HL-60 (cell line): ENCODE results near the gene POMZP3.
"Not testable (repeated sequence)": the region's sequence is repeated elsewhere in the genome, so short reads cannot be mapped to it uniquely, and the experiment has no call there.

Experiments used
- DNase-seq, 2 experiments: peaks; one replicate each; pipeline ENCODE4 v3.0.0-alpha.2; 2010 to 2020; ENCODE audit warnings: low read depth in 1 of 2, low spot score in 1 of 2
- H3K27ac ChIP-seq: fragments of 250-450 bp; sonication (Bioruptor Pico); replicated peaks from 2 replicates; pipeline ENCODE4 v1.5.1; 2020; ENCODE audit warnings: mild to moderate bottlenecking, moderate library complexity
- H3K27me3 ChIP-seq: fragments of 250-450 bp; sonication (Bioruptor Pico); 2 replicates; pipeline ENCODE4 v1.5.1; 2021; ENCODE audit warnings: mild to moderate bottlenecking, moderate library complexity; ENCODE audit not compliant: insufficient read depth, poor library complexity, severe bottlenecking
- H3K4me3 ChIP-seq: replicated peaks from 2 replicates; pipeline ENCODE4 v1.5.1; 2011; ENCODE audit warnings: mild to moderate bottlenecking, control low read depth, low read length; ENCODE audit not compliant: insufficient read depth
- SPI1 ChIP-seq: IDR thresholded peaks from 2 replicates; pipeline ENCODE4 v1.6.1; 2012; ENCODE audit warnings: low read depth, mild to moderate bottlenecking, borderline replicate concordance

Gene POMZP3

DNA sequence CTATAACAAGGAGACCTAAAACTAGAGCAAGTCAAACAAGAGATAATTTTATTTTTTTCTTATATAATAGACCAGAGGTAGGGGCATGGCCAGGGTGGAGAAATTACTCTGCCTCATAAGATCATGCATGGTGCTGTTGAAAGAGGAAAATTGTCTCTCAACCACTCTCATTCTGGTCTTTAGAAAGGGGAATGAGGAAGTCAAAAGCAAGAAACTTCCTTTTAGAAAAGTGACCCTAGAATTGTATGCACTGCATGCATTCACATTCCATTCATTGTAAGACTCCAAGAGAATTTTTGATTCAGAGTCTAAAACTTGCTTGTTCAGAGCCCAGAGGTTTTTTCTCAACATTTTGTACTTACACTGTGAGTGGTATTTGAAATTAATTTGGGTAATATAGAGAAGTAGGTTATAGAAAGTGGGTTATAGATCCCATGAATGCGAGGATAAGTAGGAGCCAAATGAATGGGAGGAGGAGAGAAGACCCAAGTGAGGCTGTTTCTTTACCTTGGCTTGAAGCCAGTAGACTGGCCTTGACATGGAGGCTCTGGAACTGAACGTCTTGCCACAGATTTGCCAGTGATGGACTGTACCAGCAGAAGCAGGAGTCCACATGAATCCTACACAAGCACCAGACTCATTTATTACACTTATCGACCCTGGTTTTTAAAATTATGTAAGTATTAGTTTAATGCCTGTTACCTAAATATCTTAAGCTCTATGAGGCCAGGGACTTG is 51.0 kb downstream of the POMZP3 start:
- peak; percentile 36; the same call in 1 of the 2 replicates for TF ChIP-seq SPI1

GRCh38 chr7:76575431-76575830 is 51.6 kb downstream of the POMZP3 start:
- H3K27ac ChIP-seq: 0 out of 2 replicates have a peak overlapping the region, but pooled peaks have one; percentile 7
- DNase-seq, H3K27me3 ChIP-seq, H3K4me3 ChIP-seq: not testable (repeated sequence)

More for the DNA sequence above, 51.0 kb downstream of the POMZP3 start:
- H3K27ac ChIP-seq, H3K4me3 ChIP-seq, H3K27me3 ChIP-seq: not testable (repeated sequence)
- DNase-seq: peak in 1 of 2 experiments; percentile 42

DNA sequence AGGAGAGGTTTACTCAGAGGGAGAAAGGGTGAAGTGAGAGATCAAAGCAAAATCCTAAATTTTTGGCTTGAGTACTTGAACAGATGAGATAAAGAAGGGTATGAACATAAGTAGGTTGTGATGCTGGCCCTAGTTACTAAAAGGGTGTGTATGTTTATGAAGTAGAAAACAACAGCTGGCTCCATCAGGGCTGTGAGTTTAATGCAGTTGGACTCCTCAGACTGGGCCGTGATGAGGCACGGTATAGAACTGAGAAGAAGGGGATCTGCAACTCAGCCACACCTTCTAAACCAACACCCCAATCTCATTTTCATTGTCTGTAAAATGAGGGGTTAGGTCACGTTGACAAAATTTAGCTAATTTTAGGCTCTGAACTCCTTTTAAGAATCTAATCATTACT is 54.8 kb downstream of the POMZP3 start:
- not testable (repeated sequence) for H3K27ac ChIP-seq, DNase-seq, H3K27me3 ChIP-seq, H3K4me3 ChIP-seq

DNA sequence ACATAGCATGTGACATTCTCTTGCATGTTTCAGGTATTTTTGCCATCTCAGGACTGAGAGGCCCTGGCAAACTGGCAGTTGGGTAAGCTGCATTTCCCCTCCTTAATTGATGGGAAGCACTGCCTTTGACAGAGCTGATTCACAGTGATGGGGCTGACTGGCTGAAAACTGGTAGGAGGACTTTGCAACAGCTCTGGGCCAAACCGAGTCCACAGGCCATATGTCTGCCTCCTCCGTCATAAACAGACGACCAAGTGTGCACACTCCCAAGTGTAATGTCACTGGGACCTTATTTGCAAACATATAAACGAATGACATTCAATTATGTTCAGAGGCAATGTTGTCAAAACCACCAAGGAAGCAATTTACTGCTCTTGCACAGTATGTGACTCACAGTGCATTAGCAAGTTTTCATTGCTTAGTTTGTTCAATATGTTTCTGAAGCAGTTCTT is 56.7 kb downstream of the POMZP3 start:
- not testable (repeated sequence) for DNase-seq, H3K4me3 ChIP-seq, H3K27ac ChIP-seq, H3K27me3 ChIP-seq

DNA sequence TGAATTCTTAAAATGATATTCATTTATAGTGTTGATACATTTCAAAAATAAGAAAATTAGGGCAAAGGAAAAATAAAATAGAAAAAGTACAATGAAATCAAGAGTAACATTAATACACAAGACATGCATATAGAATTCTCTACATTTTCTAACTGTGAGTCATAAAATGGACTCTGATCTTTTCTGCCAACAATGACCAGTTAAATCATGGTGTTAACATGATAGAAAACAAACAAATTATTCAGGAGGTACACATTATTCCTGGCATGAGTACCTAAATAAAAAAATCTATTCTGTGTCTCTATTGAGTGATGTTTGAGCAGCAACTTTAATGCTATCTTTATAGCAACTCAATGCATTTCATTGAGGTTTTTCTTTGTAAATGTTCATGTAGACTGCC is 58.3 kb downstream of the POMZP3 start:
- H3K27me3 ChIP-seq, H3K4me3 ChIP-seq, DNase-seq, H3K27ac ChIP-seq: not testable (repeated sequence)

DNA sequence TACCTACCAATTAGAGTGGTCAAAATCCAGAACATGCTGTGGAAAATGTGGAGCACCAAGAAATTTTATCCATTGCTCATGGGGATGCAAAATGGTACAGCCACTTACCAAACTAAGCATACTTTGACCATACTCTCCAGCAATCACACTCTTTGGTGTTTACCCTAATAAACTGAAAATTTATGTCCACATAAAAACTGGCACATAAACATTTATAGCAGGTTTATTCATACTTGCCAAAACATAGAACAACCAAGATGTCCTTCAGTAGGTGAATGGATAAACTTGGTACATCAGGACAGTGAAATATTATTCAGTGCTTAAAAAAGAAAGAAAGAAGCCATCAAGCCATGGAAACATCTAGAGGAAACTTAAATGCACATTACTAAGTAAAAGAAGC is 59.3 kb downstream of the POMZP3 start:
- not testable (repeated sequence) for H3K27ac ChIP-seq, H3K27me3 ChIP-seq, H3K4me3 ChIP-seq, DNase-seq

- not testable (repeated sequence) for H3K27me3 ChIP-seq, DNase-seq, H3K4me3 ChIP-seq, H3K27ac ChIP-seq
Measured at GRCh38 chr7:76567311-76567710, 59.8 kb downstream of the POMZP3 start.

DNA sequence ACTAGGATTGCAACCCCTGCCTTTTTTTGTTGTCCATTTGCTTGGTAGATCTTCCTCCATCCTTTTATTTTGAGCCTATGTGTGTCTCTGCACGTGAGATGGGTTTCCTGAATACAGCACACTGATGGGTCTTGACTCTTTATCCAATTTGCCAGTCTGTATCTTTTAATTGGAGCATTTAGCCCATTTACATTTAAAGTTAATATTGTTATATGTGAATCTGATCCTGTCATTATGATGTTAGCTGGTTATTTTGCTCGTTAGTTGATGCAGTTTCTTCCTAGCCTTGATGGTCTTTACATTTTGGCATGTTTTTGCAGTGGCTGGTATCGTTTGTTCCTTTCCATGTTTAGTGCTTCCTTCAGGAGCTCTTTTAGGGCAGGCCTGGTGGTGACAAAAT is 62.1 kb downstream of the POMZP3 start:
- H3K27ac ChIP-seq, H3K4me3 ChIP-seq, H3K27me3 ChIP-seq, DNase-seq: not testable (repeated sequence)

GRCh38 chr7:76561342-76561741 is 65.7 kb downstream of the POMZP3 start:
- not testable (repeated sequence) for H3K27me3 ChIP-seq, H3K27ac ChIP-seq, DNase-seq, H3K4me3 ChIP-seq

DNA sequence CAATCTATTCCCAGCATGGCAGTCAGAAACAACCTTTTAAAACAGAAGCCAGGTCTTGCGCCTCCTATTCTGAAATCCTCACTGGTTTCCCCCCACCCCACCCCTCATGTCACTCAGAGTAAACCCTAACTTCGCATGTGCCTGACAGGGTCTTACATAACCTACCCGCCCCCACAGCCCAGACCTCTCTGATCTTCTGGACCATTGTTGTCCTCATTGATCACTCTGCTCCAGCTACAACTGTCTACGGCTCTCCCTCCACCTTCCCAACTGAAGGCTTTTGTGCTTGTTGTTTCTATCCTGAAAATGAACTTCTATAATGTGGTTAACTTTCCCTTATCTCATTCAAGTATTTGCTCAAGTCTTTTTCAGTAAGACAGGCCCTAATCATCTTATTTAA is 66.9 kb downstream of the POMZP3 start:
- not testable (repeated sequence) for DNase-seq, H3K27me3 ChIP-seq, H3K27ac ChIP-seq, H3K4me3 ChIP-seq
